Endothelial cell (in vitro differentiated cells): ENCODE measurements around the gene CCDC28B. TPM values are rescaled to one million over a fixed set of nuclear protein-coding genes. Genes with fewer than 3 reads are reported as not detected.

ENCODE experiments used
- DNase-seq: peaks from one replicate; pipeline ENCODE4 v3.0.0; 2021; ENCODE audit warnings: low spot score
- H3K27ac Mint-ChIP-seq: one replicate; pipeline ENCODE4 v1.8.0; 2021; ENCODE audit warnings: mixed read lengths, inconsistent platforms; ENCODE audit not compliant: unreplicated experiment
- H3K27me3 Mint-ChIP-seq: one replicate; pipeline ENCODE4 v1.8.0; 2021; ENCODE audit warnings: mild to moderate bottlenecking, moderate library complexity, mixed read lengths, inconsistent platforms; ENCODE audit not compliant: unreplicated experiment
- H3K36me3 Mint-ChIP-seq: one replicate; pipeline ENCODE4 v1.8.0; 2021; ENCODE audit warnings: mild to moderate bottlenecking, low read depth, mixed read lengths, inconsistent platforms; ENCODE audit not compliant: unreplicated experiment
- H3K4me1 Mint-ChIP-seq: one replicate; pipeline ENCODE4 v1.8.0; 2021; ENCODE audit warnings: mild to moderate bottlenecking, mixed read lengths, inconsistent platforms; ENCODE audit not compliant: unreplicated experiment
- H3K4me3 Mint-ChIP-seq: one replicate; pipeline ENCODE4 v1.8.0; 2021; ENCODE audit warnings: mild to moderate bottlenecking, mixed read lengths, inconsistent platforms; ENCODE audit not compliant: unreplicated experiment
- H3K9me3 Mint-ChIP-seq: one replicate; pipeline ENCODE4 v1.8.0; 2021; ENCODE audit warnings: mixed read lengths, inconsistent platforms; ENCODE audit not compliant: unreplicated experiment
- total RNA-seq: library from RNA; stranded (reverse); fragmentation: NEBNext Ultra II Directional; extraction: Animal tissue kit (Norgen Biotek cat#: 25700); gene quantifications from one replicate; pipeline ENCODE4 v1.2.1, GENCODE V29; 2021; ENCODE audit not compliant: unreplicated experiment
- TF ChIP-seq, protein P1 (sequence below): fragments of 200-600 bp; sonication (generic); IDR thresholded peaks from one replicate; pipeline ENCODE4 v1.5.0; 2021; ENCODE audit warnings: antibody characterized with exemption; ENCODE audit not compliant: unreplicated experiment

The CCDC28B gene
- total RNA-seq, 1 donor from 2014 or later, result 22.9 TPM

- DNase-seq, result peak; percentile 28
- Mint-ChIP-seq H3K27ac (peak overlapping the region; percentile 18), H3K36me3 (no peaks in the 10 kb centered on the region), H3K4me1 (peaks cover 14% of the 10 kb centered on the region), H3K4me3 (peak overlapping the region; percentile 91), H3K9me3 (no peaks in the 10 kb centered on the region), H3K27me3 (peaks cover 10% of the 10 kb centered on the region)
- TF ChIP-seq, protein P1, sequence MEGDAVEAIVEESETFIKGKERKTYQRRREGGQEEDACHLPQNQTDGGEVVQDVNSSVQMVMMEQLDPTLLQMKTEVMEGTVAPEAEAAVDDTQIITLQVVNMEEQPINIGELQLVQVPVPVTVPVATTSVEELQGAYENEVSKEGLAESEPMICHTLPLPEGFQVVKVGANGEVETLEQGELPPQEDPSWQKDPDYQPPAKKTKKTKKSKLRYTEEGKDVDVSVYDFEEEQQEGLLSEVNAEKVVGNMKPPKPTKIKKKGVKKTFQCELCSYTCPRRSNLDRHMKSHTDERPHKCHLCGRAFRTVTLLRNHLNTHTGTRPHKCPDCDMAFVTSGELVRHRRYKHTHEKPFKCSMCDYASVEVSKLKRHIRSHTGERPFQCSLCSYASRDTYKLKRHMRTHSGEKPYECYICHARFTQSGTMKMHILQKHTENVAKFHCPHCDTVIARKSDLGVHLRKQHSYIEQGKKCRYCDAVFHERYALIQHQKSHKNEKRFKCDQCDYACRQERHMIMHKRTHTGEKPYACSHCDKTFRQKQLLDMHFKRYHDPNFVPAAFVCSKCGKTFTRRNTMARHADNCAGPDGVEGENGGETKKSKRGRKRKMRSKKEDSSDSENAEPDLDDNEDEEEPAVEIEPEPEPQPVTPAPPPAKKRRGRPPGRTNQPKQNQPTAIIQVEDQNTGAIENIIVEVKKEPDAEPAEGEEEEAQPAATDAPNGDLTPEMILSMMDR, result no peak
Observed at GRCh38 chr1:32242341-32242851, 42.0 kb downstream of the CCDC28B start.

DNA sequence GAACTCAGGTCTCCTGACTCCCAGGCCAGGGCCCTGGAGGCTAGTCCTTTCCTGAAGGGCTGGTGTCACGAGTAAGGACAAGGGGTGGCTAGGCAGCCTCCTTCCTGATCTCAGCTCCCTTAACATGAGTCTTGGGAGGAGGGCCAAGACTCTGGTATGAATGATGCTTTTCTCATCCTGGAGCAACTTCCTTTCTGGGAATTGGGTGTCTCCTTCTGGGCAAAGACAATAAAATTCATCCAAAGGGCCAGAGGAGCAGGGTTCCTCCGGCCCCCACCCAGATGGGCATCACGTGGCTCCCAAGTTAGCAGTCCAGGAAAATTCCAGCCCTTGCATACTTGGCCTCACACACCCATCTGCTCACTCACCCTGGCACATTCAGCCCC, 46.5 kb downstream of the CCDC28B start, which contains the start of gene FAM167B:
Gene FAM167B (plus strand): TSS at position 335 of the 386 bp plus-strand sequence. CDS start 200 bp downstream, outside the sequence.
- peak within 1 kb of the TSS; percentile 51 for H3K4me3 Mint-ChIP-seq

DNA sequence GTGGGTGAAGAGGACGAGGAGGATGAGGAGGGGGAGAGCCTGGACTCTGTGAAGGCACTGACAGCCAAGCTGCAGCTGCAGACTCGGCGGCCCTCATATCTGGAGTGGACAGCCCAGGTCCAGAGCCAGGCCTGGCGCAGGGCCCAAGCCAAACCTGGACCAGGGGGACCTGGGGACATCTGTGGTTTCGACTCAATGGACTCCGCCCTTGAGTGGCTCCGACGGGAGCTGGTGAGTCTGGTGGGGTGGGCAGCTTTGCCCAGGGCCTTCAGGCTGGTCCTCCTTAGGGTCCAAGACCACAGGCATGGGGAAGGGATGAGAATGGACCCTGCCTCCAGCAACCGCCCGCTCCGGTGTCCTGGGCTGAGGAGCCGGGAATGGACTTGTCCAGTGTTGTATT, 47.1 kb downstream of the CCDC28B start:
- H3K27ac Mint-ChIP-seq, result no peak overlapping the region

More for the DNA sequence above, 46.5 kb downstream of the CCDC28B start, which contains the start of gene FAM167B:
- Mint-ChIP-seq H3K9me3 (no peaks in the 10 kb centered on the region), H3K36me3 (peaks cover 2% of the 10 kb centered on the region), H3K27me3 (peaks cover 14% of the 10 kb centered on the region), H3K4me1 (peaks cover 42% of the 10 kb centered on the region), H3K27ac (peak within 1 kb of the TSS; percentile 71)
- TF ChIP-seq, protein P1, result no peak
- no peak for DNase-seq

DNA sequence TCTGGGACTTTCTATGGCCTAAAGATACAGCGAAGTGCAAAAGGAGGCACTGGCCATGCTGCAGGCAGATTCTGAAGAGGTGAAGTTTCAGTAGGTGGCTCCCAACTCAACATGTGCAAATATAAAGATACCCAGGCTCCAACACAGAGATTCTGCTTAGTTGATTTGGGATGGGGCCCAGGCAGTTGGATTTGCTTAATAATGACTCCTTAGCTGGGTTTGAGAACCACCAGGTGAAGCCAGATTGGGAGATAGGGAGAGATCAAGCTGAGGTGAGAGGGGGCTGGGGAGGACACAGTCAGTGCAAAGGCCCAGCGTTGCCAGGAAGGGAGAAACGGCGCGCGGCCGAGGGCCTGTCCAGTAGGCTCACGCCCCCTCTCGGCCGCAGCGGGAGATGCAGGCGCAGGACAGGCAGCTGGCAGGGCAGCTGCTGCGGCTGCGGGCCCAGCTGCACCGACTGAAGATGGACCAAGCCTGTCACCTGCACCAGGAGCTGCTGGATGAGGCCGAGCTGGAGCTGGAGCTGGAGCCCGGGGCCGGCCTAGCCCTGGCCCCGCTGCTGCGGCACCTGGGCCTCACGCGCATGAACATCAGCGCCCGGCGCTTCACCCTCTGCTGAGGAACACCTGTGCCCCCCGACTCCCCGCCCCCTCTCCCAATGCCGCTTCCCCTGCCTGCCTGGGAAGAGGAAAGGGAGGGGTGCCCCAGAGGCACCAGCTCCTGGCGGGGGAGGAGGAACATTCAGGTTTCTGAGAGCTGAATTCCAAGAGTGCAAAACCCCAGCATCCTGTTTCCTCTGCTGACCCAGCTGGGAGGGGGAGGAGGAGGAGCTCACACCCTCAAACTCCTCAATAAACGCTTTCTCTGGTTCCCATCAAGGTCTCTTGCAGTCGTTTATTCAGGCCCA, 47.8 kb downstream of the CCDC28B start:
- TF ChIP-seq, protein P1, result peak; percentile 90
- Mint-ChIP-seq H3K27ac (peak overlapping the region; percentile 83), H3K9me3 (no peaks in the 10 kb centered on the region), H3K4me1 (peaks cover 48% of the 10 kb centered on the region), H3K4me3 (peak overlapping the region; percentile 51), H3K27me3 (peaks cover 18% of the 10 kb centered on the region), H3K36me3 (peaks cover 5% of the 10 kb centered on the region)
- peak; percentile 87 for DNase-seq

More for the DNA sequence above, 47.1 kb downstream of the CCDC28B start:
- H3K36me3 Mint-ChIP-seq, result peaks cover 5% of the 10 kb centered on the region
- peaks cover 48% of the 10 kb centered on the region for H3K4me1 Mint-ChIP-seq
- no peak overlapping the region for H3K4me3 Mint-ChIP-seq
- no peaks in the 10 kb centered on the region for H3K9me3 Mint-ChIP-seq
- DNase-seq, result no peak
- H3K27me3 Mint-ChIP-seq, result peaks cover 17% of the 10 kb centered on the region
- TF ChIP-seq, protein P1, result no peak
